ENCODE measurements around the gene SHISA4. TPM values are rescaled to one million over a fixed set of nuclear protein-coding genes. Genes with fewer than 3 reads are reported as not detected.

Gene SHISA4
- total and polyA plus RNA-seq, 2 of the 8 experiments (the other 6 are each of a cell fraction or from before 2014, with no cell fraction given), result 7.8 to 28.9 TPM

- TF ChIP-seq, protein P1, sequence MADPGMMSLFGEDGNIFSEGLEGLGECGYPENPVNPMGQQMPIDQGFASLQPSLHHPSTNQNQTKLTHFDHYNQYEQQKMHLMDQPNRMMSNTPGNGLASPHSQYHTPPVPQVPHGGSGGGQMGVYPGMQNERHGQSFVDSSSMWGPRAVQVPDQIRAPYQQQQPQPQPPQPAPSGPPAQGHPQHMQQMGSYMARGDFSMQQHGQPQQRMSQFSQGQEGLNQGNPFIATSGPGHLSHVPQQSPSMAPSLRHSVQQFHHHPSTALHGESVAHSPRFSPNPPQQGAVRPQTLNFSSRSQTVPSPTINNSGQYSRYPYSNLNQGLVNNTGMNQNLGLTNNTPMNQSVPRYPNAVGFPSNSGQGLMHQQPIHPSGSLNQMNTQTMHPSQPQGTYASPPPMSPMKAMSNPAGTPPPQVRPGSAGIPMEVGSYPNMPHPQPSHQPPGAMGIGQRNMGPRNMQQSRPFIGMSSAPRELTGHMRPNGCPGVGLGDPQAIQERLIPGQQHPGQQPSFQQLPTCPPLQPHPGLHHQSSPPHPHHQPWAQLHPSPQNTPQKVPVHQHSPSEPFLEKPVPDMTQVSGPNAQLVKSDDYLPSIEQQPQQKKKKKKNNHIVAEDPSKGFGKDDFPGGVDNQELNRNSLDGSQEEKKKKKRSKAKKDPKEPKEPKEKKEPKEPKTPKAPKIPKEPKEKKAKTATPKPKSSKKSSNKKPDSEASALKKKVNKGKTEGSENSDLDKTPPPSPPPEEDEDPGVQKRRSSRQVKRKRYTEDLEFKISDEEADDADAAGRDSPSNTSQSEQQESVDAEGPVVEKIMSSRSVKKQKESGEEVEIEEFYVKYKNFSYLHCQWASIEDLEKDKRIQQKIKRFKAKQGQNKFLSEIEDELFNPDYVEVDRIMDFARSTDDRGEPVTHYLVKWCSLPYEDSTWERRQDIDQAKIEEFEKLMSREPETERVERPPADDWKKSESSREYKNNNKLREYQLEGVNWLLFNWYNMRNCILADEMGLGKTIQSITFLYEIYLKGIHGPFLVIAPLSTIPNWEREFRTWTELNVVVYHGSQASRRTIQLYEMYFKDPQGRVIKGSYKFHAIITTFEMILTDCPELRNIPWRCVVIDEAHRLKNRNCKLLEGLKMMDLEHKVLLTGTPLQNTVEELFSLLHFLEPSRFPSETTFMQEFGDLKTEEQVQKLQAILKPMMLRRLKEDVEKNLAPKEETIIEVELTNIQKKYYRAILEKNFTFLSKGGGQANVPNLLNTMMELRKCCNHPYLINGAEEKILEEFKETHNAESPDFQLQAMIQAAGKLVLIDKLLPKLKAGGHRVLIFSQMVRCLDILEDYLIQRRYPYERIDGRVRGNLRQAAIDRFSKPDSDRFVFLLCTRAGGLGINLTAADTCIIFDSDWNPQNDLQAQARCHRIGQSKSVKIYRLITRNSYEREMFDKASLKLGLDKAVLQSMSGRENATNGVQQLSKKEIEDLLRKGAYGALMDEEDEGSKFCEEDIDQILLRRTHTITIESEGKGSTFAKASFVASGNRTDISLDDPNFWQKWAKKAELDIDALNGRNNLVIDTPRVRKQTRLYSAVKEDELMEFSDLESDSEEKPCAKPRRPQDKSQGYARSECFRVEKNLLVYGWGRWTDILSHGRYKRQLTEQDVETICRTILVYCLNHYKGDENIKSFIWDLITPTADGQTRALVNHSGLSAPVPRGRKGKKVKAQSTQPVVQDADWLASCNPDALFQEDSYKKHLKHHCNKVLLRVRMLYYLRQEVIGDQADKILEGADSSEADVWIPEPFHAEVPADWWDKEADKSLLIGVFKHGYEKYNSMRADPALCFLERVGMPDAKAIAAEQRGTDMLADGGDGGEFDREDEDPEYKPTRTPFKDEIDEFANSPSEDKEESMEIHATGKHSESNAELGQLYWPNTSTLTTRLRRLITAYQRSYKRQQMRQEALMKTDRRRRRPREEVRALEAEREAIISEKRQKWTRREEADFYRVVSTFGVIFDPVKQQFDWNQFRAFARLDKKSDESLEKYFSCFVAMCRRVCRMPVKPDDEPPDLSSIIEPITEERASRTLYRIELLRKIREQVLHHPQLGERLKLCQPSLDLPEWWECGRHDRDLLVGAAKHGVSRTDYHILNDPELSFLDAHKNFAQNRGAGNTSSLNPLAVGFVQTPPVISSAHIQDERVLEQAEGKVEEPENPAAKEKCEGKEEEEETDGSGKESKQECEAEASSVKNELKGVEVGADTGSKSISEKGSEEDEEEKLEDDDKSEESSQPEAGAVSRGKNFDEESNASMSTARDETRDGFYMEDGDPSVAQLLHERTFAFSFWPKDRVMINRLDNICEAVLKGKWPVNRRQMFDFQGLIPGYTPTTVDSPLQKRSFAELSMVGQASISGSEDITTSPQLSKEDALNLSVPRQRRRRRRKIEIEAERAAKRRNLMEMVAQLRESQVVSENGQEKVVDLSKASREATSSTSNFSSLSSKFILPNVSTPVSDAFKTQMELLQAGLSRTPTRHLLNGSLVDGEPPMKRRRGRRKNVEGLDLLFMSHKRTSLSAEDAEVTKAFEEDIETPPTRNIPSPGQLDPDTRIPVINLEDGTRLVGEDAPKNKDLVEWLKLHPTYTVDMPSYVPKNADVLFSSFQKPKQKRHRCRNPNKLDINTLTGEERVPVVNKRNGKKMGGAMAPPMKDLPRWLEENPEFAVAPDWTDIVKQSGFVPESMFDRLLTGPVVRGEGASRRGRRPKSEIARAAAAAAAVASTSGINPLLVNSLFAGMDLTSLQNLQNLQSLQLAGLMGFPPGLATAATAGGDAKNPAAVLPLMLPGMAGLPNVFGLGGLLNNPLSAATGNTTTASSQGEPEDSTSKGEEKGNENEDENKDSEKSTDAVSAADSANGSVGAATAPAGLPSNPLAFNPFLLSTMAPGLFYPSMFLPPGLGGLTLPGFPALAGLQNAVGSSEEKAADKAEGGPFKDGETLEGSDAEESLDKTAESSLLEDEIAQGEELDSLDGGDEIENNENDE (IDR thresholded peaks at IDR 0.05; ENCODE audit: insufficient replicate concordance, low read length), result no peak
- no peak for TF ChIP-seq SP2 (IDR thresholded peaks at IDR 0.05; ENCODE audit: low read length)
Measured at GRCh38 chr1:201845331-201846083, 43.2 kb upstream of the SHISA4 start (continued).

Measured in H1 (cell line).